Measurements from ENCODE around the gene FBLN2.

Gene FBLN2

GRCh38 chr3:13652728-13653127 lies 103.8 kb downstream of the FBLN2 start:
- DNase-seq = no peak

DNA sequence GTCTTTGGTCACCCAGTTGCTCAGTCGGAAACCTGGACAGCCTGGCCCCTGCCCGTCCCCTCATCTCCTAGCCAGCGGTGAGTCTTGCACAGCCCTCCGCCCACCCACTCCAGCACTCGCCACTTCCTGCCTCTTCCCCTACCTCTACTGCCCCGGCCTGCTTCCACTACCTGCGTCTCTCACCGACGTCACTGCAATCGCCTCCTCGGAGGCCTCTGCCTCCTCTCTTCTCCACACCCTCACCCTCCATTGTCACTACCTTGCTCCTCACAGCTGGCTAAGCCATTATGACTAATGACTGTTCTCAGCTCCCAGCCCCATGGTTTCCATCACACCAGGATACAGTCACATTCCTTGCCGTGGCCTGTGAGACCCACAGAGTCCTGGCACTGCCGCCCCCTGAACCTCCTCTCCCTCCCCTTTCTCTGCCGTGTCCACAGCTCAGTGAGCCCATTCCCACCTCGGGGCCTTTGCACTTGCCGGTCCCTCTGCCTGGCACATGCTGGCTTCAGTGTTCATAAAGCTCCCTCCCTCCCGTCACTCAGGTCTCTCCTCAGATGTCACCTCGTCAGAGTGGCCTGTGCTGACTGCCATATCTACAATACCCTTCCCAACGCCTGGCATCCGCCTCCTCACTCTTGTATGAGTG lies 104.8 kb downstream of the FBLN2 start:
- no peak for DNase-seq

- peak; percentile 33 for DNase-seq
These were observed 105.6 kb downstream of the FBLN2 start for GRCh38 chr3:13654330-13655060.

- DNase-seq = no peak
These were observed 106.4 kb downstream of the FBLN2 start for GRCh38 chr3:13655061-13655913.

- DNase-seq = no peak
These were observed 107.8 kb downstream of the FBLN2 start for GRCh38 chr3:13656584-13657301.

DNA sequence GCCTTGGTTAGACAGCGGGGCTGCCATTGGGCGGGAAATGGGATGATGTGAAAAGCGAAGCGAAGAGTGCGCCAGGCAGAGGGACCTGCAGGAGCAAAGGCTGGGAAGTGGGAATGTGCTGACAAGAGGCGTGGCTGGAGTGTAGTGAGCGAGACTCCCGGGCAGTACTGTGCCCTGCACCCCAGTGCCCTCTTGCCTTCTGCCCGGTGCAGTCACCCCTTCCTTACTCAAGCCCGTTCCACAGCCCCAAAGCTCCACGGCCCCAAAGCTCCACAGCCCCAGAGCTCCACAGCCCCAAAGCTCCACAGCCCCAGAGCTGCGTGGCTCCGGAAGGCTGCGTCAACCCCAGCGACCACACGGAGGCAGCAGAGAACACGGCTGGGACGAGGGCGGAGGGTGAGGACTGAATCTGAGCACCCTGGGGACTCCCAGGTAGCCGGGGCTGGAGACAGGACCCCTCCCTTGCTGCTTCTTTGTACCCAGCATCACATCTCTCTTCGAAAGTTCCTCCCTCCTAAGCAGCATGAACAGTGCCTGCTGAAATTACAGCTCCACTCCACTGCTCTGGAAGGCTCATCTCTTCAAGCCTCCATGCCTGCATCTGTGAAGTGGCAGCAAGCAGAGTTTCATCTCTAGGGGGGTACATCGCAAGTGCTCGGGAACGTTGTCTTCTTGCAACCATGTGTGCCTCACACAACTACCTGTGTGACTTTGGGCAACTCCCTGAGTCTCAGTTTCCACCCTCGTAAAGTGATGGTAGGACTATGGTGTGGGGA lies 108.9 kb downstream of the FBLN2 start:
- DNase-seq = peak; percentile 53

- no peak for DNase-seq
These were observed 109.8 kb downstream of the FBLN2 start for GRCh38 chr3:13658681-13659080.

GRCh38 chr3:13659221-13659969 lies 110.5 kb downstream of the FBLN2 start:
- no peak for DNase-seq

DNA sequence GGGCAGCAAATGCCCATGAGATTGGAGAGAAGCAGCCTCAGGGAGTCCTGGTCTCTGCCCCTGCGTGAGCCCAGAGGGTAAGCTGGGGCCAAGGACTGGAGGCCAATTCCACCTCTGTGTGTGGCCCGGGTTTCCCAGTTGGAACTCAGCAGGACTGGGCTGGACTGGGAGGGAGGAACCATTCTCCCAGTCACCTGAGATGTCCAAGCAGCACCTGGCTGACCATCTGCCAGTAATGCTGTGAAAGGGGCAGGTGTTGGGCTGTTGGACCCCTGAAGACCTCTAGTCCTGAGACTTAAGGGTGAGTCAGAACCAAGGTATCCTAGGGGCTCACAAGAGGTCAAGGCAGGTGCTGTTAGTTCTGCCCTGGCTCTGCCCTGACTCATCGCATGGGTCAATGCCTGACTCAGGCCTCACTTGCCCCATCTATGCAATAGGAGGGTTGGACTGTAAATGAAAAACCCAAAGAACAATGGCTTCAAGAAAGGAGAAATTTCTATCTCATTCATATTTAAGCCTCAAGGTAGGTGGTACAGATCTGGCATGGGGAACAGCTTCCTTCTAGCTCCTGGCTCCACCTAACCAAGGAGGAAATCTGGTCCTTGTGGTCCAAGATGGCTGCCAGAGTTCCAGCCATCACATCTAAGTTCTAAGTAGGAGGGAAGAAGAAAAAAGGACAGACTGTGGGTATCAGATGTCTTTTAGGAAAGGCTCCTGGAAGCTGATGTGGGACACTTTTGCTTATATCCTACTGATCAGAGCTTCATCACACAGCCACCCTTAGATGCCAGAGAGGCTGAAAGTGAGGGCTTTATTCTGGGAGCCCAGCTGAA lies 111.3 kb downstream of the FBLN2 start:
- DNase-seq = no peak

DNA sequence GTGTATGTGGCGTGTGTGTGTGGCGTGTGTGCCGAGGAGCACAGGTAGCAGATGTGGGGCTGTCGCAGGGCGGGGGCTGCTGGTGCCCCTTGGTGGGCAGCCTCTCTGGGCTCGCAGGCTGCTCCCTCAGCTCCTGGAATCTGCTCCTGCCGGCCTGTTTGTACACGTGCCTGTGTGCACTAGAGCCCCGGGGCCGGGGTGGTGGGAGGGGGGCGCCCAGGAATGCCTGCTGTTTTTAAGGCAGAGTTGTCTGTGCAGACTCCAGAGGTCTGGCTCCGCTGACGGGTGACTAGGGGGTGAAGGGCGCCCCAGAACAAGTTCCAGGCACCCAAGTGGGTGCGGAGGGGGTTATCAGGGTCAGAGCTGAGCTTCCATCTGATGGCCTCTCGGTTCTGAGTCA lies 112.2 kb downstream of the FBLN2 start:
- no peak for DNase-seq

DNA sequence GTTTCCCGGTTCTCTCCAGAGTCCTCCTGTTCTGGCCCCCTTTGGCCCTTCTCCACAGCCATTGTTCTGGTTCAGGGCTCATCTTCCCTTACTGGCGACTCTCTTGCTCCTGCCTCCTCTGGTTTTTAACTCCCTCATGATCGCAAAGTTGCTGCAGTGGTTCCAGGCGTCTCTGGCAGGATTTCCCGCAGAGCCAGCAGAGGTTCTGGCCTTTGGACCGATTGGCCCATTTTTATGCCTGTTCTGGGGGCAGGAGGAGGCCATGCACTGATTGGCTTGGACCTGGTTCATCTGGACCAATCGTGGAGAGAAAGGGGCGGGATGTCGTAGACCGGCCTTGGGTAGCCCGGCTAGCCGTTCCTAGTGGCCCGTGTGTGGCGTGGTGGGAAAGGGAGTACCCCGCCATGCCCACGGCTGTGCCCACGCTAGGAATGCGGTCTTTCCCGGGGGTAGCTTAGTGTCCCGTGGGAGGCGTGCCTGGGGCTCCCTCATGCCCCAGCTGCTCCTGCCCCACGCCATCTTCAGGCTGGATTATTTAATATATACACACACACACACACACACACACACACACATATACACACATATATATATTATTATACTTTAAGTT lies 113.4 kb downstream of the FBLN2 start:
- DNase-seq = no peak

GRCh38 chr3:13663781-13664535 lies 115.0 kb downstream of the FBLN2 start:
- no peak for DNase-seq

DNA sequence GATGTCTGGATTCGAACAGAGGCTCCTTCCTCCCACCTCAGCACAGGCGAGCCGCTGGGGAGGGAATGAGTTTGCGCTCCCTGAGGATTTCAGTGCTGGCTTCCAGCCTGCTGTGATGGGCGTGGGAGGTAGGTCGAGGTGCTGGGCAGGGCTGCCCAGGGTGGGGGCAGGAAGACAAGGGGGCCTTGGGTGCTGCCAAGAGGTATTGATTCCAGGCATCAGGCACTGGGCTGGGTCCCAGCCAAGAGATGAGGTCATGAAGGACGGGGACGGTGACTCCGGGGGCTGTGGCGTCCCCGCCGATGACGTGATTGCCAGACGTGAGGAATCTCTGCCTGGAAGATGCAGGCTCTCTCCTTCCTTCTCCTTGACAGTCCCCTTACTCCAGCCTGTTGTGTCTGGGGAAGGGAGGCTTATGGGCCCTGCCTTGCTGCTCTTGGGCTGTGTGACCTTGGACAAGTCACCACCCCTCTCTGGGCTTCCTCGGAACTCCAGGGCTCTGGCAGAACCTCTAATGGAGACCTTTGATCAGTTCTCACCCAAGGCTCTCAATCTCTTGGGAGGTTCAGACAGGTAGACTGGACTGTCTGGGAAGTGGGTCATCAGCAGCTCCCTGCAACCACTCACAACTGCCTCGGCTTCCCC lies 116.8 kb downstream of the FBLN2 start:
- DNase-seq = no peak

DNA sequence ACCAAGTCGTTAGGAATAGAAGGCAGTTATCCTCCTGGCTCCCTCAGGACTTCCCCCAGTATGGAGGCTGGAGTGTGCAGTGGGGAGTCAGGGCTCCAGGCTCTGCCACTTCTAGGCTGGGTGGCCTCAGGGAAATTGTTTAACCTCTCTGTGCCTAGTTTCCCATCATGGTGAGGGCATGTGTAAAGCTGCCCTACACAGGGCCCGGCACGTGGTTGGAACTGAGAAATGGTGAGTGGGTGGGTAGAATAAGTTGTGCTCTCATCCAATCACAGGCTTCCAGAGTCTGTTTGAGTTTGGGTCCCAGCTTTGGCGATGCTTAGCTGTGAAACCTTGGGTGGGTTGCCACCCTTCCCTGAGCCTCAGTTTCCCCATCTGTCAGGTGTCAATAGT lies 117.3 kb downstream of the FBLN2 start:
- no peak for DNase-seq

- no peak for DNase-seq
These were observed 118.1 kb downstream of the FBLN2 start for GRCh38 chr3:13666781-13667709.

DNA sequence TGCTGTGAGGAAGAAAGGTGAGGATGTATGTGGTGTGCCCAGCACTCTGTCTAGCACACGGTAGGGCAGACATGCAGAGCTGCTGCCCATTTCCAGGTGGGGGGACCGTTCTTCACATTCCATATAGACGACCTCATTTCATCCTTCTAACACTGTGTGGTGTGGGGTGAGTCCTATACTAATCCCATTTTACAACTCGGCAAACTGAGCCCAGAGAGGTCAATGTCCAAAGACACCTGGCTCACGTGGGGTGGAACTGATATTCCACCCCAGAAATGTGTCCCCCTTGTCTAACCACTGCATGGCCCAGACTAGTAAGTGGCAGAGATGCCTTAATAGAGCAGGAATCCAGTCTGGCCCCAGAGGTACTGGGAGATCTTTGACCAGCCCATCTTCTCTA lies 119.2 kb downstream of the FBLN2 start:
- DNase-seq = no peak

GRCh38 chr3:13669457-13669856 lies 120.5 kb downstream of the FBLN2 start:
- DNase-seq = no peak

DNA sequence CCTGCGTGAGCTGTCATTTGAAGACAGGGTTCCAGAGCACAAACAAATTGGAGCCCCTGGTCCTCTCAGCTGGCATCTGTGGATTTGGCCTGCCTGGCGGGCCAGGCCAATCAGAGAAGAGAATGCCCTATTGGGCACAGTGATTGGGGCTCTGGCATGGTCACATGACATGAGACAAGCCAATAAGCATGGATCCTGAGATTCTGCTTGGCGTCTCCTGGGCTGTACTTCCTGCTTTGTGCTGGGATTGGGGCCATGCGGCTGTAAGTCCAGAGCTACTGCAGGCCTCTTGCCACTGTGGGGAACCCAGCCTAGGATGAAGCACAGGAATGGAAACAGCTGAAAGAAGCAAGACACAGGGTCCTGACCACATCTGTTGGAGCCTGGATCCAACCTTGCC lies 121.4 kb downstream of the FBLN2 start:
- no peak for DNase-seq
